ENCODE measurements around the gene FAXC.

FAXC gene

DNA sequence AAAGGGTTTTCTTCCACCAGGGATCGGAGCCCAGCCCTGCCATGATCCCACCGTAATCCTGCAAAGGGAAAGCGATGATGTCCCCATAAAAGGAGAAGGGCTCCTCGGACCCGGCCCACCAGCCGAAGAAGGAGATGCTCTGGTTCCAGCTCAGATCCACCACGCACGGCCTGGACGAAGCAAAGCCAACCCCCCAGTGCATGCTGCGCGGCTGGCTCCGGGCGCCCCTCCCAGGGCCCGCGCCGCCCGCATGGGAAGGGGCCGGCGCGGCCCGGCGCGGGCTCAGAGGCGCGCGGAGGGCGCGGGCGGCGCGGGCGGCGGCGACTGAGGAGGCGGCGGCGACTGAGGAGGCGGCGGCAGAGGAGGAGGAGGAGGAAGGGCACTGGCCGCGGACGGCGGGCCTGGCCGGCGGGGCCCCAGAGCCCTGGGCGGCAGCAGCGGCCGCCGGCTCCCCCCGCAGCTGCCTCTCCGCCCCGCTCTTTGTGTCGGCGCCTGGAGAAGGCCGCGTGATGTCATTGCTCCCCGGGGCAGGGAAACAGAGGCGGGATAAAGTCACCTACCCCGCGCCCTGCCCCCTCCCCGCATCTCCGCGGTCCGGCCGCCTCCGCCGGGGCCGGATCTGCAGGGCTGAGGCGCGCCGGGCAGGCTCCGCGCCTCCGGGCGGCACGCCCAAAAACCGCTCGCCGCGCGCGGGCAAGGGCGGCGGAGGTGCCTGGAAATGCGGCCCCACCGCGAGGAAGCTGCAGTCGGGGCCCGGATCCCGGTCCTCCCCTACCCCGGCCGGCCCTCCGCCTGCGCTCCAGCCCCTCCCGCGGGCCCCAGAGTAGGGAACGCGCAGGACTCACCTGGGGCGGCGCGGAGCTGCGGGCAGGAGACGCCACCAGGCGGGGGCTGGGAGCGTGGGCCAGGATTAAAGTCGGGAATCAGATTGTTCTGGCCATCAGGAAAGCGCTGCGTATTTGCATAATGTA is at the start of gene FAXC:
Gene FAXC, minus strand, starts transcription at position 504 of the 971 bp plus-strand sequence. Its CDS starts 302 bp downstream, at position 202.
- DNase-seq (ENCODE audit: insufficient read length, low spot score), result peak; percentile 31

DNA sequence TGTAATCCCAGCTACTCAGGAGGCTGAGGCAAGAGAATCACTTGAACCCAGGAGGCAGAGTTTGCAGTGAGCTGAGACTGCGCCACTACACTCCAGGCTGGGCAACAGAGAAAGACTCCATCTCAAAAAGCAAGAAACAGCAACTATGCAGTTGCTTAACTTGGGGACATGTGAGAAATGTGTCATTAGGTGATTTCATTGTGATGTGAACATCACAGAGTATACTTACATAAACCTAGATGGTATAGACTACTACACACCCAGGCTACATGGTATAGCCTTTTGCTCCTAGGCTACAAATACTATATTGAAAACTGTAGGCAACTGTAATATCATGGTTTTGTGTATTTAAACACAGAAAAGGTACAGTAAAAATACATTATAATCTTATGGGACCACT is 47.8 kb upstream of the FAXC start:
- no peak for FAIRE-seq

More for the DNA sequence above, at the start of gene FAXC:
- FAIRE-seq, result no peak

DNA sequence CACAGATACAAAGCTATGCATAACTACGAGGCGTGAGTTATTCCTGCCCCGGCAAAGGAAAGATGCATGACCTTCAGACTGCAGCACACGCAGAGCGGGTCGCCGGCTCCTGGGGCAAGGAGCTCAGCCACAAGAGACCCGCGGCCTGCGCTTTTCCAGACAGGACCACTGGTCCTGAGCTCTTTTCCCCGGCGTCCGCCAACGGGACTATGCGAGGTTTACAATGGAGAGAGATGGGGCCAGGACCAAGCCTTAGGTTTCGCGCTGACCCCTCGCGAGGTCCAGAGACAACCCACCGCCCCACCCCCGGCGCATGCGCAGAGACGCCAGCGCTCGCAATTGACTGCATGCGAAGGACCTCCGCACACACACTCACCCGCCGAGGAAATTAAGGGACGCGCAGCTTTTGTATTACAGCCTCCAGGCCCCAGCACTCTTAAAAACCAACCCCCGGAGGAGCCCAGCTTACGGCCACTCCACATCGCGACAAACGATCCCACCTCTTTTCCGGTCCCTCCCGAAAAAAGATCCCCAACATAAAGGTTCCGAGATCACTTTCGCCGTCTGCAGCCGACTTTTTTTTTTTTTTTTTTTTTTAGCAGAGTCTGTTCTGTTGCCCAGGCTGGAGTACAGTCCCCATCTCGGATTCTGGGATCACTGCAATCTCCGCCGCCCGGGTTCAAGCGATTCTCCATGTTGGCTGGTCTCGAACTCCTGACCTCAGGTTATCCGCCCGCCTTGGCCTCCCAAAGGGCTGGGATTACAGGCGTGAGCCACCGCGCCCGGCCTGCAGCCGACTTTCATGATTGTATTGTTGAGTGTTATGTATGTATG is 44.4 kb upstream of the FAXC start, which contains the start of gene COQ3:
Gene COQ3, minus strand, starts transcription at position 498 of the 834 bp plus-strand sequence. Its CDS starts 16 bp downstream, at position 482.
- DNase-seq (ENCODE audit: insufficient read length, low spot score) (peak; percentile 87), FAIRE-seq (peak; percentile 16)

More for the DNA sequence above, 47.8 kb upstream of the FAXC start:
- no peak for DNase-seq (ENCODE audit: insufficient read length, low spot score)

DNA sequence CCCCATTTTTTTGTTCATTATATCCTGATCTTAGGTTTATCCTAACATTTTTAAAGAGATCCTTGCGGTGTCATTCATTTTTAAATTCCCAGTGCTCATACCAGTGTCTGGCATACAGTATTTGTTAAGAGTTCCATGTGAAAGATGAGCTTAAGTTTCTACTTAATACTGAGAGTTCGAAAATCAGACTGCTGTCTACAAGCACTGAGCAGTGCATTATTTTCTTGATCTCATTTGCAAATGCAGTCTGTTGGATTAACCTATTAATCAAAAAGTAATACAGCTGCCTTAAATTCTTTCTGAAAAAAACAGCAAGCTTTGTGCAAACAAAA is 43.9 kb upstream of the FAXC start:
- DNase-seq (ENCODE audit: insufficient read length, low spot score), result no peak

DNA sequence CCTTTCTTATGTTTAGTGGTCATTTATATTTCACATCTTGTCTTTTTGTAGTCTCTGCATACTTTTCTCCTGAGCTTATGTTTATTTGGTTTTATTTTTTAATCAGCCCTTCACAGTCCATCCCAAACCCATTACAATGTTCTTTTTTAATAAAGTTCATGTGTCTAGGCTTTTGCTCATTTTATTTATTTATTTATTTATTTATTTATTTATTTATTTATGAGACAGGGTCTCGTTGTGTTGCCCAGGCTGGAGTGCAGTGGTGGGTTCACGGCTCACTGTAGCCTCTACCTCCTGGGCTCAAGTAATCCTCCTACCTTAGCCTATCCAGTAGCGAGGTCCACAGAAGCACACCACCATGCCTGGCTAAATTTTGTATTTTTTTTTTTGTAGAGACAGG is 41.4 kb upstream of the FAXC start:
- FAIRE-seq (no peak), DNase-seq (ENCODE audit: insufficient read length, low spot score) (no peak)

More for the DNA sequence above, 43.9 kb upstream of the FAXC start:
- no peak for FAIRE-seq

DNA sequence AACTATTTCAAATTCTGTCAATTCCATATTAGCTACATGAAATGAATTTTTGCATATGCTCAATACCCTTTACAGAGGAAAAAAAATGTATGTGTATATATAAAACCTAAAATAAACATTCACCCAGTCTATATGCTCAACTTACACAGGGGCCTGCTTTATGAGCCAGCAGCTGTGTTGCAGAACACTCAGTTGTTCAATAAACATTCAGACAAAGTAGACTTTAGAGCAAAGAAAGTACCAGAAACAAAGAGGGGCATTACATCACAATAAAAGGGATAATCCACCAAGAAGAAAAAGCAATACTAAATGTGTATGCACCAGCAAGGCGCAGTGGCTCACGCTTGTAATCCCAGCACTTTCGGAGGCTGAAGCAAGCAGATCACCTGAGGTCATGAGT is 35.0 kb upstream of the FAXC start:
- FAIRE-seq (no peak), DNase-seq (ENCODE audit: insufficient read length, low spot score) (no peak)

DNA sequence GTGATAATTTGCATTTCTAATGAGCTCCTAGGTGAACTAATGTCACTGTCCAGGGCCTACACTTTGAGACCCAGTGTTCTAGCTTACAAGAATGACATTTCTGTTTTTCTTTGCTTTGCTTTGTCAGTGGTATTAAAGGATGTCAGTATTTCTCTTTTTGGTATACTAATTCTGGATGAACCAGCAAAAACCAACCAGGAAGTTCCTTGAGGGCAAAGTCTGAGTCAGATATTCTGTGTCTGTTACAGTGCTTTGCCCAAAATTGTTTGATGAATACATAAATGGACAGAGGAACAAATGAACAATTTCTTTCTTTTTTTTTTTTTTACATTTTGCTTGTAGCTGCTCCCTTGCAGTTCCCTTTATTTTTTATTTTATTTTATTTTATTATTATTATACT is 29.2 kb upstream of the FAXC start:
- DNase-seq (ENCODE audit: insufficient read length, low spot score), result no peak
- FAIRE-seq, result no peak

DNA sequence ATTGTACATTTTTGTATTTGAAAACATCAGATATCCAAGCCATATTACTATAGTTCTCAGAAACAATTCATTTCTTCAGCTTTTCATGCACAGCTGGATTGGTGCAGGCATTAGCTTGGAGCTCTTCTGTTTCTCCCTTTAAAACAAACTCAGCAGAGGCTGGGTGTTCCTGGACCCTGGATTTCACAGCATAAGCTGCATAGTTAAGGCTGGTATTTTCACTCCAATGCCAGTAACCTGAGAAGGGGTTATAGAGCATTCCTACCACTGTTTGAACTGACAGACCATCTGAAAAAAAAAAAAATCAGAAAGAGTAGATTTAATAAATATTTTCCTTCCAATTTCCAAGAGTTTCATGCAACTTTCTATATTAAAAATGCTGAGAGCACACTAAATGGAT is 20.1 kb upstream of the FAXC start:
- DNase-seq (ENCODE audit: insufficient read length, low spot score), result no peak
- FAIRE-seq, result no peak

DNA sequence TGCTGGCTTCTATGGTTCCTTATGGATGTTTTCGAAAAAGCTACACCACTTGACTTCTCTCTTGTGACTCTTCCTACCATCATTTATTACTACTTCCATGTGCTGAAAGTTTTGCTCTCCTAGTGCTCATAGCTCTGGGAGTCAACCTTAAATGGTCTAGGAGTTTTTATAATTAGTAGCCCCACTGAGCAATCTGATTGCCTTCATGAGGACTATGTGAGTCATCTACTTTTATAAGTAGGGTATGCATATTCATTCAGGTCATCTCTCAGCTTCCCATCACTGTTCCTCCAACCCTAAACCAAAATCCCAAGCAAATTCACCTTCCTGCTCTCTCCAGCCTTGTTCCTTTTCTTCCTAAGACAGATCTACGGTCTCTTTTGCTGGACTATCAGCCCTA is 17.4 kb upstream of the FAXC start:
- DNase-seq (ENCODE audit: insufficient read length, low spot score) (no peak), FAIRE-seq (no peak)

DNA sequence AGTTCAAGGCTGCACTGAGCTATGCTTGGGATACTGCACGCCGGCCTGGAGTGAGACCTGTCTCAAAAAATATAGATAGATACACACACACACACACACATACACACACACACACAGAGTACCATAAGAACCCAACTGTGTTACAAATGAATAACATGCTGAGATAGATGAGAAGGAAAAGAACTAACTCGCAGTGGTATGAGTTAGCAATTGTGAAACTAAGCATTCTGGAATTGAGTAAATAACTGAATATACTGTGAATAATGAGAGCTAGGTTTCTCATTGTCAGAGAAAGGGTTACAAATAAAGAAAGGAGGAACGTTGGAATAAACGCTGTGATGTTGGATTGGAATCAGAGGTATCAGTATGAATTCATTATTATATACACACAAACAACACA is 14.6 kb upstream of the FAXC start:
- no peak for FAIRE-seq
- DNase-seq (ENCODE audit: insufficient read length, low spot score), result no peak

DNA sequence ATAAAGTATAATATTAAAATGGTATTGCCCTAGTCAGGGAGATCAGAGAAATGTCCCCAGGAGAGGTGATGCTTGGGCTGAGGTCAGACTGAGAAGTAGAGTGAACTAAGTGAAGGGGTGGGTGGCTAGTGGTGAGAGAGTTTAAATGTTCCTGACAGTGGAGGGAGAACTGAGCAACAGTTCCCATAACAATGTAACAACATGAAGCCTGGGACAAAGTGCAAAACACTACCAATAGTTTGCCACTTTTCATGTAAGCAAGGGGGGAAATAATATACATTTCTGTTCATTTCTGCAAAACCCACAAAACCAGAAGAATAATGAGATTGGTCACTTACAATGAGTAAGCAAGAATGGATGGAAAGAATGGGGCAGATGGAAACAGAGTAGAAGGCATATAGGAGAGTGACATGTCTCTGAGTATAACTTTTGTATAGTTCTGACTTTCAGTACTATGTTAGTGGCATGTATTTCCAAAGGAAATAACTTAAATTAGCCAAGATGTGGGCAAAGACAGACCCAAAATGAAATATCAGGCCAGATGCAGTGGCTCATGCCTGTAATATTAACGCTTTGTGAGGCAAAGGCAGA is 13.3 kb upstream of the FAXC start:
- DNase-seq (ENCODE audit: insufficient read length, low spot score) (no peak), FAIRE-seq (no peak)

DNA sequence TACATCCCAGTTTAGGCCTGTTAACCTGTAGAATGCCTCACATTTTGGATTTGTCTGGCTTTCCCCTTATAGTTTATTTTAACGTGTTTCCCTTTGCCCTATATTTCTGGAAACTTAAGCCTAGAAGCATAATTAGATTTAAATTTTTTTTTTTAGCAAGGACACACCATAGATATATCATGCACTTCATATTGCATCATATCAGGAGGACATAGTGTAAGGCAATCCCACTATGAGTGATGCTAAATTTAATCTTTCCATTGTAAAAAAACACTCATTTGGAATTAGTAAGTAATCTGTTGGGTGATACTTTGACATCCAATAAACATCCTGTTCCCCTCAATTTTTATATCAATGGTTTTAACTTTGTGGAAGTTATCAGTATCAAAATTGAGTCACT is 10.3 kb upstream of the FAXC start:
- no peak for FAIRE-seq
- DNase-seq (ENCODE audit: insufficient read length, low spot score), result no peak

DNA sequence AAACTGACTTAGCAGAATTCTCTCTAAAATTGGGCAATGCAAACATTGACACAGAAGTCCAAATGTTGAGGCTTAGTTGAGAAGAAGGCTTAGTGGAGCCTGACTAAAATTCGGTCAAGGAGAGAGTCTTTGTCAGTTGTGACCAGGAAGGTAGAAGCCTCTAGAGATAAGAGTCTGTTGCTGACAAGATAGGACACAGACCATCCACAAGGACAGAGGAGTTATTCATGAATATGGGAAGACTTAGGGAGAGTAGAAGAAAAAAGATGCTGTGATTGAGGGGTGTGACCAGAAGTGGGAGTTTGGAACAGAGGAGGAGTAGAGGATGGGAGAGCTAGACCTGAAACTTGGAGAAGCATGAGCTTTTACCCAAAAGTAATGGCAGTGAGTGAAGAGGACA is 7.2 kb upstream of the FAXC start:
- DNase-seq (ENCODE audit: insufficient read length, low spot score) (no peak), FAIRE-seq (no peak)

DNA sequence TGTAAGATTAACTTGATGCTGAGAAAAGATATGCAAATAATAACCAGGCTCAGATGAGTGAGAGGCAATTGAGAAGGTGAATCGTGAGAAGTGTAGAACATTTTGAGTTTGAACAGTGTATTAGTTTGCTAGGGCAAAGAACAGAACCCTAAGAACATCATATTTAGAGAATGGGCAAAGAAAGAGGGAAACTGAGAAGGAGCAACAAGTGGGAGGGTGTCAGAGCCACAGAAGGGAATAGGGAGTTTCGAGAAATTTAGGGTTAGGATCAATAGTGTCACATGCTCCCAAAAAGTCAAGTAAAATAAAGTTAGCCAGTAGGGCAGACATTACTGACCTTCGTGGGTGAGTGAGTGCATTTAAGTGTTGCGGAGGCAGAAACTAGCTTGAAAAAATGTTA is 5.5 kb upstream of the FAXC start:
- FAIRE-seq (no peak), DNase-seq (ENCODE audit: insufficient read length, low spot score) (no peak)

DNA sequence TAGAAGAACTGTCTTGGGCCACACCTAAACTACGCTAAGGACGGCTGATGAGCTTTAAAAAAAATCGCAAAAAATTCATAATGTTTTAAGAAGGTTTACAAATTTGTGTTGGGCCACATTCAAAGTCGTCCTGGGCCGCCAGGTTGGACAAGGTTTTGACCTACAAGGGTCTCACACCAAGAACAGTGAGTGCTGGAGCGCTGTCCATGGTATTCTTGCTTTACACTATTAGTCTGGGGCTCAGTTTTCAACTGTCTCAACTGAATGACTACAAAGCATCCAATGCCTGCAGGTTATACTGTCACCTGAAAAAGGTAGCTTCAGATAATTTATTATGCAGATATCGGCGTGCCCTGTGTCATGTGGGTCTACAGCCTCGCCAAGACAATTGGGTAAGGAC is 3.7 kb upstream of the FAXC start:
- FAIRE-seq (no peak), DNase-seq (ENCODE audit: insufficient read length, low spot score) (no peak)

DNA sequence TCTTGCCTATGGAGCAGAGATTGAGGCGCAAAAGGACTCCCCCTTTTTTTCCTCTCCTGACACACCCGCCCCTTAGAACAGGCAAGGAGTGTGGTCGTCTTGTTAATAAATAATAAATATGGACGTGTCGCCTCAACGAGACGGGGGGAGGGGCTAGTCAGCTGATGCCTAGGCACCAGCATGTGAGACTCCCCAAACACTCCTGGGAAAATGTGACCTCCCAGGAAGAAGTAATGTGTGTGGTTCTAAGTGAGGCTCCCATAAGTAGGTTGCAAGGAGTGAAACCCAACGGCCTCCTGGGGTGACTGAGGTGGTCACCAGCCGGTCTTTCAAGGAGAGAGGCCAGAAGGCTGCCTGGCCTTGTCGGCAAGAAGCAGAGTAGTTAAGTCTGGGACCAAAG is 1.1 kb upstream of the FAXC start:
- FAIRE-seq, result no peak
- no peak for DNase-seq (ENCODE audit: insufficient read length, low spot score)

DNA sequence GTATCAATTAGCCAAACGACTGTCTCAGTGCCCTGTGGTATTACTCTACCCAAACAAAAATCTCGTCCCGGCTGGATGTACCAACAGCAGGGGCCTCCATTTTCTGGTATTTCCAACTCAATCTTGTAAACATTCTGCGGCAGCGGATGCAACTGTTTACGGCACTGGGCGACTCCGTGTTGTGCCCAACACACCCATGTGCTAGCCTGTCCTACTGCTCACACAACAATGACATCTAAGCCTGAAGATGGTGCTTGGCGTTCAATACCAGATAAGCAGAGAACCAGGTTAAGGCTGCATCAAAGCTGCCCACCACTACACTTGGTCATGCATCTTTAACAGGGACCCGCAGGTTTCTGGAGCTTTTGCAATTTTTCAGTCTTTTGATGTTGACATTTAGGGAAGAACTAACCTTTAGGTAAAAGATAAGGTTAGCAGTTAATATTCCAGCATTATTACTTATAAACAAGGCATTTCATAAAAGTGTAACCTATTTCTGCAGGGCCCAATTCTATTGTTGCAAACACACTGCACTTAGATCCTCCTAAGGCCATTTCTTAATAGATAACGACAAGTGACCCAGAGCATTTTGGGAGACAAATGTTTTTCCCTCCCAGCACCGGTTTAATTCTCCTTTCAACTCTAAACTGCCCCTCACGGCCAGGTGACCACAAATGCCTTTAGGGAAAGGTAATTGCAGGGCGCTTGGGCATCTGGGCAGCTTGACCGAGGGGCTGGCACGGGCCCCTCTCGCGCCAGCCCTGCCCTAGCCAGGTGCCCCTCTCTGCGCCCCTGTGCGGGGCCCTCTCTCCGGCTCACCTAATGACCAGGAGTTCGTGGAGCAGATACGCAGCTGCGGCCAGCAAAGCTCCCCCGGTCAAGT is 945 bp downstream of the FAXC start:
- DNase-seq (ENCODE audit: insufficient read length, low spot score) (no peak), FAIRE-seq (no peak)

DNA sequence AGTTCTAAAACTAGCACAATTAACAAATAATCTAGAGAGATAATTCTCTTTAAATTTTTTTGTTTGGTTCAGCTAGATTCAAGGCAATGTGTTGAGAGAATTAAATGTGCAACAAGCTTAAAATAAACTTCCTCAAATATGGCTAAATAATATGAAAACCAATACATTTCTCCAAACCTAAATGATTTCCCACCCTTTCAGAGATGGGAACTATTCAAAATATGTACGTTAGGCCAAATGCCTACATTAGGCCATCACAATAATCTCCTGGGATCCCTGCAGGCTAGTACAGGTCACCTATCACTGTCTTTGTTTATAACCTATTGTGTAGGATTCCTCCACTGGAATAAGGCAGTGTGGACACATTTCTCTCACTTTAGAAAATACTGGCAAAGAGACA is 1.7 kb downstream of the FAXC start:
- no peak for DNase-seq (ENCODE audit: insufficient read length, low spot score)
- FAIRE-seq, result no peak

DNA sequence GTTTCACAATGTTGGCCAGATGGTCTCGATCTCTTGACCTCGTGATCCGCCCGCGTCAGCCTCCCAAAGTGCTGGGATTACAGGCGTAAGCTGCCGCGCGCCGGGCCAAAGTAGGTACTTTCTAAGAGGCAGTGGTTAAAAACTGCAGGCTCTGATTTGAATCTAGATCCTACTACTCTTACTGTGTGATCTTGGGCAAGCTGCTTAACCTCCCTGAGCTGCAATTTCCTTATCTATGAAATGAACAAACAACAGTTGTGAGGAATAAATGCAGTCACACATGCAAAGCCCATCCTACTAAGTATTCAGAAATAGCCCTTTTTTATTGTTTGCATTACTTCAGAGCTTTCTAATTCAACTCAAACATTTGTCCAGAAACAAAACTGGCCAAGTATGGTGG is 2.9 kb downstream of the FAXC start:
- FAIRE-seq (no peak), DNase-seq (ENCODE audit: insufficient read length, low spot score) (no peak)

DNA sequence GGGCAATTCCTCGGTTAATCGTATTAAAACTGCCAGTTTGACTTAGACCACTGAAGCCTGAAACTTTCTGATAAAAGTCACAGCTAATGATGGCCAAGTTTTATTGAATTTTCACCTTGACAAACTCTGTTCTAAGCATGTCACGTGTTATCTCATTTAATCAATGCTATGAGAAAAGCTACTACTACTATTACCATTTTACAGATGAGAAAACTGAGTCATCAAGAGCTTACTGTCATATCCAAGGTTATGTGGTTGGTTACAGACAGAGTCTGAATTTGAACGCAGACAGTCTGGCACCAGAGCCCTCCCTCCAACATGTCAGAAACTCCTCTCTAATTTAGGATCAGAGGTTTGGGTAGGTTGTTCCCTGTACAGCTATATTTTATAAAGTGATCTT is 4.3 kb downstream of the FAXC start:
- DNase-seq (ENCODE audit: insufficient read length, low spot score), result no peak
- FAIRE-seq, result no peak
